Neural cell (in vitro differentiated cells): ENCODE data around the gene PKNOX2. TPM values are rescaled to one million over a fixed set of nuclear protein-coding genes. Genes with fewer than 3 reads are reported as not detected.

Experiments
- H2AFZ ChIP-seq: fragments of 200-600, 300-800 bp; sonication (generic), shearing (Covaris generic); 2 replicates; pipeline ENCODE4 v1.6.0; 2014; ENCODE audit warnings: low read depth, mild to moderate bottlenecking, antibody characterized with exemption, low read length, moderate library complexity
- H3F3A ChIP-seq: fragments of 200-600 bp; shearing (Covaris generic); 2 replicates; pipeline ENCODE4 v1.6.1; 2016; ENCODE audit warnings: mild to moderate bottlenecking, moderate library complexity, mixed read lengths, antibody characterized with exemption, low read length; ENCODE audit not compliant: insufficient read depth, poor library complexity, severe bottlenecking
- H3K27ac ChIP-seq: fragments of 200-600, 300-800 bp; sonication (generic), shearing (Covaris generic); 2 replicates; pipeline ENCODE4 v1.5.1; 2014; ENCODE audit warnings: mild to moderate bottlenecking, low read length, moderate library complexity
- H3K27me3 ChIP-seq: fragments of 300-800, 200-600 bp; sonication (generic), shearing (Covaris generic); 2 replicates; pipeline ENCODE4 v1.6.0; 2014; ENCODE audit warnings: mild to moderate bottlenecking, low read depth, low read length, moderate library complexity; ENCODE audit not compliant: insufficient read depth
- H3K36me3 ChIP-seq: fragments of 300-800, 200-600 bp; sonication (generic), shearing (Covaris generic); 2 replicates; pipeline ENCODE4 v1.5.1; 2014; ENCODE audit warnings: mild to moderate bottlenecking, antibody characterized with exemption, low read length, moderate library complexity; ENCODE audit not compliant: insufficient read depth
- H3K4me2 ChIP-seq: fragments of 300-800, 200-600 bp; sonication (generic), shearing (Covaris generic); 2 replicates; pipeline ENCODE4 v1.6.0; 2014; ENCODE audit warnings: mild to moderate bottlenecking, low read length
- H3K4me3 ChIP-seq: fragments of 300-800, 200-600 bp; sonication (generic), shearing (Covaris generic); 2 replicates; pipeline ENCODE4 v1.5.1; 2014; ENCODE audit warnings: mild to moderate bottlenecking, low read length, moderate library complexity
- H3K79me2 ChIP-seq: fragments of 200-600 bp; shearing (Covaris generic); replicated peaks from 2 replicates; pipeline ENCODE4 v1.6.0; 2014; ENCODE audit warnings: mild to moderate bottlenecking, low read length, moderate library complexity; ENCODE audit not compliant: insufficient read depth
- H3K9ac ChIP-seq: fragments of 300-800, 200-600 bp; sonication (generic), shearing (Covaris generic); 2 replicates; pipeline ENCODE4 v1.6.1; 2016; ENCODE audit warnings: mild to moderate bottlenecking, low read length, mixed read lengths
- H3K9me2 ChIP-seq: fragments of 200-600 bp; shearing (Covaris generic); 2 replicates; pipeline ENCODE4 v1.6.1; 2016; ENCODE audit warnings: mild to moderate bottlenecking, low read length, mixed read lengths; ENCODE audit not compliant: insufficient read depth
- H3K9me3 ChIP-seq: fragments of 200-600, 300-800 bp; sonication (generic), shearing (Covaris generic); 2 replicates; pipeline ENCODE4 v1.6.1; 2016; ENCODE audit warnings: mild to moderate bottlenecking, mixed run types, low read length, moderate library complexity, mixed read lengths
- H4K20me1 ChIP-seq: fragments of 200-600 bp; shearing (Covaris generic); 2 replicates; pipeline ENCODE4 v1.6.1; 2016; ENCODE audit warnings: mild to moderate bottlenecking, mixed run types; ENCODE audit not compliant: insufficient read depth
- EP300 ChIP-seq: fragments of 450-650 bp; conservative IDR thresholded peaks from 2 replicates; pipeline ENCODE4 v1.6.1; 2014; ENCODE audit warnings: antibody characterized with exemption, mild to moderate bottlenecking, moderate library complexity; ENCODE audit not compliant: poor library complexity, severe bottlenecking
- EZH2 ChIP-seq: fragments of 200-600, 300-800 bp; shearing (Covaris generic), sonication (generic); IDR thresholded peaks from 2 replicates; pipeline ENCODE4 v1.6.1; 2014; ENCODE audit warnings: antibody characterized with exemption, low read length, borderline replicate concordance, mild to moderate bottlenecking; ENCODE audit not compliant: insufficient read depth, poor library complexity, severe bottlenecking
- MXI1 ChIP-seq: fragments of 450-650 bp; conservative IDR thresholded peaks from 2 replicates; pipeline ENCODE4 v1.6.1; 2014; ENCODE audit warnings: antibody characterized with exemption, mild to moderate bottlenecking; ENCODE audit not compliant: poor library complexity, severe bottlenecking
- POLR2AphosphoS5 ChIP-seq: IDR thresholded peaks from 2 replicates; pipeline ENCODE4 v1.6.1; 2012
- RAD21 ChIP-seq: fragments of 450-650 bp; conservative IDR thresholded peaks from 2 replicates; pipeline ENCODE4 v1.6.1; 2014; ENCODE audit warnings: antibody characterized with exemption, mild to moderate bottlenecking, moderate library complexity
- SMC3 ChIP-seq: fragments of 450-650 bp; conservative IDR thresholded peaks from 2 replicates; pipeline ENCODE4 v1.6.1; 2014; ENCODE audit warnings: antibody characterized with exemption, mild to moderate bottlenecking, moderate library complexity; ENCODE audit not compliant: poor library complexity
- TAF1 ChIP-seq: IDR thresholded peaks from 2 replicates; pipeline ENCODE4 v1.6.1; 2012; ENCODE audit warnings: low read depth
- polyA plus RNA-seq: library from polyadenylated mRNA; depleted of rRNA; stranded (reverse); fragments of >200 nt; gene quantifications from 2 replicates; pipeline ENCODE4 v1.2.3, GENCODE V29; 2014
- TF ChIP-seq, protein P1 (sequence below): fragments of 450-650 bp; IDR thresholded peaks from 2 replicates; pipeline ENCODE4 v1.5.1; 2014; ENCODE audit warnings: antibody characterized with exemption, mild to moderate bottlenecking, moderate library complexity; ENCODE audit not compliant: poor library complexity, severe bottlenecking
- TF ChIP-seq, protein P2 (sequence below): IDR thresholded peaks from 2 replicates; pipeline ENCODE4 v1.6.1; 2012; ENCODE audit warnings: borderline replicate concordance

Gene PKNOX2
- polyA plus RNA-seq, 1 donor from 2014 or later: 0.99 TPM

GRCh38 chr11:125199915-125200314 lies 35.4 kb downstream of the PKNOX2 start:
- no peaks in the 10 kb centered on the region for H3F3A ChIP-seq
- no peaks in the 10 kb centered on the region for H3K9me2 ChIP-seq
- no peak for TF ChIP-seq POLR2AphosphoS5
- no peak for TF ChIP-seq SMC3
- no peak for TF ChIP-seq EP300
- no peak for TF ChIP-seq RAD21
- no peak for TF ChIP-seq MXI1
- TF ChIP-seq EZH2: no peak
- TF ChIP-seq TAF1: no peak
- TF ChIP-seq, protein P1, sequence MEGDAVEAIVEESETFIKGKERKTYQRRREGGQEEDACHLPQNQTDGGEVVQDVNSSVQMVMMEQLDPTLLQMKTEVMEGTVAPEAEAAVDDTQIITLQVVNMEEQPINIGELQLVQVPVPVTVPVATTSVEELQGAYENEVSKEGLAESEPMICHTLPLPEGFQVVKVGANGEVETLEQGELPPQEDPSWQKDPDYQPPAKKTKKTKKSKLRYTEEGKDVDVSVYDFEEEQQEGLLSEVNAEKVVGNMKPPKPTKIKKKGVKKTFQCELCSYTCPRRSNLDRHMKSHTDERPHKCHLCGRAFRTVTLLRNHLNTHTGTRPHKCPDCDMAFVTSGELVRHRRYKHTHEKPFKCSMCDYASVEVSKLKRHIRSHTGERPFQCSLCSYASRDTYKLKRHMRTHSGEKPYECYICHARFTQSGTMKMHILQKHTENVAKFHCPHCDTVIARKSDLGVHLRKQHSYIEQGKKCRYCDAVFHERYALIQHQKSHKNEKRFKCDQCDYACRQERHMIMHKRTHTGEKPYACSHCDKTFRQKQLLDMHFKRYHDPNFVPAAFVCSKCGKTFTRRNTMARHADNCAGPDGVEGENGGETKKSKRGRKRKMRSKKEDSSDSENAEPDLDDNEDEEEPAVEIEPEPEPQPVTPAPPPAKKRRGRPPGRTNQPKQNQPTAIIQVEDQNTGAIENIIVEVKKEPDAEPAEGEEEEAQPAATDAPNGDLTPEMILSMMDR: no peak
- TF ChIP-seq, protein P2, sequence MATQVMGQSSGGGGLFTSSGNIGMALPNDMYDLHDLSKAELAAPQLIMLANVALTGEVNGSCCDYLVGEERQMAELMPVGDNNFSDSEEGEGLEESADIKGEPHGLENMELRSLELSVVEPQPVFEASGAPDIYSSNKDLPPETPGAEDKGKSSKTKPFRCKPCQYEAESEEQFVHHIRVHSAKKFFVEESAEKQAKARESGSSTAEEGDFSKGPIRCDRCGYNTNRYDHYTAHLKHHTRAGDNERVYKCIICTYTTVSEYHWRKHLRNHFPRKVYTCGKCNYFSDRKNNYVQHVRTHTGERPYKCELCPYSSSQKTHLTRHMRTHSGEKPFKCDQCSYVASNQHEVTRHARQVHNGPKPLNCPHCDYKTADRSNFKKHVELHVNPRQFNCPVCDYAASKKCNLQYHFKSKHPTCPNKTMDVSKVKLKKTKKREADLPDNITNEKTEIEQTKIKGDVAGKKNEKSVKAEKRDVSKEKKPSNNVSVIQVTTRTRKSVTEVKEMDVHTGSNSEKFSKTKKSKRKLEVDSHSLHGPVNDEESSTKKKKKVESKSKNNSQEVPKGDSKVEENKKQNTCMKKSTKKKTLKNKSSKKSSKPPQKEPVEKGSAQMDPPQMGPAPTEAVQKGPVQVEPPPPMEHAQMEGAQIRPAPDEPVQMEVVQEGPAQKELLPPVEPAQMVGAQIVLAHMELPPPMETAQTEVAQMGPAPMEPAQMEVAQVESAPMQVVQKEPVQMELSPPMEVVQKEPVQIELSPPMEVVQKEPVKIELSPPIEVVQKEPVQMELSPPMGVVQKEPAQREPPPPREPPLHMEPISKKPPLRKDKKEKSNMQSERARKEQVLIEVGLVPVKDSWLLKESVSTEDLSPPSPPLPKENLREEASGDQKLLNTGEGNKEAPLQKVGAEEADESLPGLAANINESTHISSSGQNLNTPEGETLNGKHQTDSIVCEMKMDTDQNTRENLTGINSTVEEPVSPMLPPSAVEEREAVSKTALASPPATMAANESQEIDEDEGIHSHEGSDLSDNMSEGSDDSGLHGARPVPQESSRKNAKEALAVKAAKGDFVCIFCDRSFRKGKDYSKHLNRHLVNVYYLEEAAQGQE: no peak
- H3K27ac ChIP-seq: no peak overlapping the region
- H3K36me3 ChIP-seq: no peaks in the 10 kb centered on the region
- no peak overlapping the region for H3K9ac ChIP-seq
- no peaks in the 10 kb centered on the region for H3K9me3 ChIP-seq
- no peaks in the 10 kb centered on the region for H3K27me3 ChIP-seq
- H4K20me1 ChIP-seq: no peaks in the 10 kb centered on the region
- no peak overlapping the region for H2AFZ ChIP-seq
- H3K4me2 ChIP-seq: no peak overlapping the region
- no peak overlapping the region for H3K4me3 ChIP-seq
- no peaks in the 10 kb centered on the region for H3K79me2 ChIP-seq

DNA sequence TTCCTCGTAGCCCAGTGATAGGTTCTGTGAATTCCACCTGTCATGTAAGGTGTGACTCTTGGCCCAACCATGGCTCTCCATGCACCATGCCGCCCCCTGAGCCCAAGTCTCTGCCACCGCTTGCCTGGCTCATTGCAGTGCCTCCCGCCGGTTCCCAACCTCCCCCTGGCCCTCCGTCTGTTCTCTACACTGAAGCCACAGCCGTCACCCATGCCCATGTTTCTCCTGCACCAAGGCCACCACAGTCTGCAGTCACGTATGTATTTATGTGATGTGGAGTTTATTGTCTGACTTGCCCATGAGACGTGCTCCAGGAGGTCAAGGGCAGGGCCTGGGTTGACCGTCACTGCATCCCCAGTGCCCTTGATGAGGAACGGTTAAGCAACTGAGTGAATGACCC lies 35.9 kb downstream of the PKNOX2 start:
- no peak for TF ChIP-seq EP300
- TF ChIP-seq EZH2: no peak
- TF ChIP-seq TAF1: no peak
- no peak for TF ChIP-seq POLR2AphosphoS5
- TF ChIP-seq, protein P1: no peak
- no peak for TF ChIP-seq MXI1
- TF ChIP-seq, protein P2: no peak
- TF ChIP-seq SMC3: no peak
- TF ChIP-seq RAD21: no peak
- H3K9me2 ChIP-seq: no peaks in the 10 kb centered on the region
- H3F3A ChIP-seq: no peaks in the 10 kb centered on the region
- no peaks in the 10 kb centered on the region for H4K20me1 ChIP-seq
- no peak overlapping the region for H3K27ac ChIP-seq
- H2AFZ ChIP-seq: no peak overlapping the region
- H3K9ac ChIP-seq: no peak overlapping the region
- H3K4me2 ChIP-seq: no peak overlapping the region
- no peaks in the 10 kb centered on the region for H3K27me3 ChIP-seq
- H3K4me3 ChIP-seq: no peak overlapping the region
- H3K9me3 ChIP-seq: no peaks in the 10 kb centered on the region
- no peaks in the 10 kb centered on the region for H3K36me3 ChIP-seq
- H3K79me2 ChIP-seq: no peaks in the 10 kb centered on the region
